ENCODE results near the gene LXN. TPM values are rescaled to one million over a fixed set of nuclear protein-coding genes. Genes with fewer than 3 reads are reported as not detected.

LXN gene
- total RNA-seq, 2 experiments from 2014 or later, result 7.1 to 7.8 TPM

DNA sequence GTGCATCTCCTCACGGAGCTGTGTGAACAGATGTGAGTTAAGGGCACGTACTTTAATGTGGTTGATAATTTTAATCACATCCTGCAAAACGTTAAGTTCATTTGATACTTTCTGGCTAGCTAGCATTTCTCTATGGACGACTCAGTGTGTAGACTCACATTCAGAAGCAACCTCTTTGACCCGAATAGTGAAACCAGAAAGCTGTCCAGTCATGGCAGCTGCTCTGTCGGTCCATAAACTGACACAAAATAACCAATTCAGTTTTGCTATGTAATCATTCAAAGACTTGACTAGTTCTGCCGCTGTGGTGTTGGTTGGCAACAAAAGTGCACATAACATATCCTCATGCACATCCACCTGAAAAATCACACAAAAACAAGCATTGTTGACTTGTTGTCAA is 31.8 kb downstream of the LXN start:
- H3K4me1 Mint-ChIP-seq (ENCODE audit: low read depth), result peaks cover 14% of the 10 kb centered on the region
- H3K9me3 Mint-ChIP-seq, result no peaks in the 10 kb centered on the region
- no peak overlapping the region for H3K27ac Mint-ChIP-seq
- ChIA-PET POLR2A (no interaction called here), CTCF (no interaction called here)
- DNase-seq (no peak), ATAC-seq (no peak)
- no peaks in the 10 kb centered on the region for H3K27me3 Mint-ChIP-seq
- no peak overlapping the region for H3K4me3 Mint-ChIP-seq
- TF ChIP-seq, protein P1, sequence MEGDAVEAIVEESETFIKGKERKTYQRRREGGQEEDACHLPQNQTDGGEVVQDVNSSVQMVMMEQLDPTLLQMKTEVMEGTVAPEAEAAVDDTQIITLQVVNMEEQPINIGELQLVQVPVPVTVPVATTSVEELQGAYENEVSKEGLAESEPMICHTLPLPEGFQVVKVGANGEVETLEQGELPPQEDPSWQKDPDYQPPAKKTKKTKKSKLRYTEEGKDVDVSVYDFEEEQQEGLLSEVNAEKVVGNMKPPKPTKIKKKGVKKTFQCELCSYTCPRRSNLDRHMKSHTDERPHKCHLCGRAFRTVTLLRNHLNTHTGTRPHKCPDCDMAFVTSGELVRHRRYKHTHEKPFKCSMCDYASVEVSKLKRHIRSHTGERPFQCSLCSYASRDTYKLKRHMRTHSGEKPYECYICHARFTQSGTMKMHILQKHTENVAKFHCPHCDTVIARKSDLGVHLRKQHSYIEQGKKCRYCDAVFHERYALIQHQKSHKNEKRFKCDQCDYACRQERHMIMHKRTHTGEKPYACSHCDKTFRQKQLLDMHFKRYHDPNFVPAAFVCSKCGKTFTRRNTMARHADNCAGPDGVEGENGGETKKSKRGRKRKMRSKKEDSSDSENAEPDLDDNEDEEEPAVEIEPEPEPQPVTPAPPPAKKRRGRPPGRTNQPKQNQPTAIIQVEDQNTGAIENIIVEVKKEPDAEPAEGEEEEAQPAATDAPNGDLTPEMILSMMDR (IDR thresholded peaks at IDR 0.05), result no peak
- intact Hi-C loops (cut with micrococcal nuclease), result loop anchor here (5.0 kb wide), 1 partner anchor 98 kb away; no protein-coding TSS in a partner anchor
- peaks cover 2% of the 10 kb centered on the region for H3K36me3 Mint-ChIP-seq (ENCODE audit: low read depth)

- Mint-ChIP-seq H3K27me3 (peaks cover 5% of the 10 kb centered on the region), H3K36me3 (ENCODE audit: low read depth) (no peaks in the 10 kb centered on the region), H3K9me3 (no peaks in the 10 kb centered on the region), H3K27ac (no peak overlapping the region), H3K4me1 (ENCODE audit: low read depth) (no peaks in the 10 kb centered on the region), H3K4me3 (no peak overlapping the region)
- no peak for ATAC-seq
- TF ChIP-seq, protein P1 (IDR thresholded peaks at IDR 0.05), result no peak
- ChIA-PET POLR2A (no interaction called here), CTCF (no interaction called here)
- intact Hi-C loops (cut with micrococcal nuclease), result no loop called here
- no peak for DNase-seq
These were observed 40.5 kb downstream of the LXN start for GRCh38 chr3:158631981-158632380.

- no peak overlapping the region for H3K27ac Mint-ChIP-seq
- no peaks in the 10 kb centered on the region for H3K36me3 Mint-ChIP-seq (ENCODE audit: low read depth)
- intact Hi-C loops (cut with micrococcal nuclease), result no loop called here
- CTCF ChIA-PET, result no interaction called here
- DNase-seq (no peak), ATAC-seq (no peak)
- H3K4me1 Mint-ChIP-seq (ENCODE audit: low read depth), result no peaks in the 10 kb centered on the region
- peaks cover 2% of the 10 kb centered on the region for H3K27me3 Mint-ChIP-seq
- no peak overlapping the region for H3K4me3 Mint-ChIP-seq
- POLR2A ChIA-PET, result no interaction called here
- TF ChIP-seq, protein P1 (IDR thresholded peaks at IDR 0.05), result no peak
- H3K9me3 Mint-ChIP-seq, result no peaks in the 10 kb centered on the region
These were observed 46.6 kb downstream of the LXN start for GRCh38 chr3:158625881-158626280.

DNA sequence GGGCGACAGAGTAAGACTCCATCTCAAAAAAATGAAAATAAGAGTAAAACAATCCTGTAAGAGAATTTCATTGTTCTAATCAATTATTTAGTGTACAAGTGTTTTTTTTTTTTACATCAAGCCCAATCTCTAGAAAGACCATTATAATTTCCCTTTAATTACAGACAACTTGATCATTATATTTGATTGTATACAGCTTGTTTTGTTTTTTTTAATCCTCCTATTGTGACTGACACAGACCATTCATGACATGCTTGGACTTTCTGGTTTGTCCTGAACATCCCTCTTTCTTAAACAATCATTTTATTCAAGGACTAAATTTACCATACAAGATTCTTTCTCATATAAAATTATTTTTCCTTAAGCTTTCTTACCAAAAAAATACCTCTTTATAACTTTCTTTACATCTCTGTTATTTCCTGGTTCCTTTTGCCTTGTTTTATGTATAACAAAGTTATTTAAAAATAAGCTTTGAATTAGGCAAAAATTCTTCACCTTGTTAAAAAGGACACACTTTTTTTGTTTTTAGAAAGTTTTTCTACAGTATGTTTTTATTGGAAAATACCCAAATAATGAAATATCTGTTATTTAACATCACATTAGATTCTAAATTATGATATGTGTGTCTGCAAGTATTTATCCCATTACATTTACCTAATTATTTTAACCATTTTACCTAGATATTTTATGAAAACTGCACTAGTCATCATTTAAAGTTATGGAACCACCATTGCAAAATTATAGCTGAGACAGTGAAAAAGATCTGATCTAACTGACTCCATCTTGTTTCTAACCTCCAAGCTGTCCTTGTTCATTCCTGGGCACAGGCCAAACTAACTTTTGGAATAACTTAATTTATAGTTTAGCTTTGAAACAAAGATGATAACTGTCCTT is 54.2 kb downstream of the LXN start:
- Mint-ChIP-seq H3K27ac (no peak overlapping the region), H3K36me3 (ENCODE audit: low read depth) (no peaks in the 10 kb centered on the region), H3K27me3 (peaks cover 9% of the 10 kb centered on the region), H3K4me1 (ENCODE audit: low read depth) (no peaks in the 10 kb centered on the region), H3K9me3 (peaks cover 10% of the 10 kb centered on the region), H3K4me3 (no peak overlapping the region)
- ATAC-seq, result no peak
- TF ChIP-seq, protein P1 (IDR thresholded peaks at IDR 0.05), result no peak
- DNase-seq, result no peak
- intact Hi-C loops (cut with micrococcal nuclease), result no loop called here
- POLR2A ChIA-PET, result no interaction called here
- CTCF ChIA-PET, result interaction anchor here (1.1 kb wide), 1 partner anchor 9 kb away, joined by 4 read pairs; no protein-coding TSS in a partner anchor

Other genes with a start within 250 kb of the LXN start
- gene MLF1, start 101.5 kb downstream of the LXN start, total RNA-seq, result 1 to 10 TPM; 1.4 to 1.9 TPM
- gene GFM1, start 28.1 kb downstream of the LXN start, total RNA-seq, result 10 to 100 TPM; 48.4 to 56.1 TPM
- not detected for gene RARRES1, start 59.8 kb upstream of the LXN start, total RNA-seq
- gene MFSD1, start 129.4 kb upstream of the LXN start, total RNA-seq, result 1 to 10 TPM; 9.2 to 9.7 TPM